ENCODE data around the gene PRSS33.

Gene PRSS33

GRCh38 chr16:2828521-2828840 is 41.1 kb upstream of the PRSS33 start:
- DNase-seq (ENCODE audit: insufficient read length, low spot score) (no peak), FAIRE-seq (no peak)
- TF ChIP-seq POU2F2 (IDR thresholded peaks at IDR 0.05; ENCODE audit: low read depth, low read length) (no peak), POLR2A (IDR thresholded peaks at IDR 0.05; ENCODE audit: low read depth, low read length) (no peak), SPI1 (IDR thresholded peaks at IDR 0.05; ENCODE audit: low read depth, low read length) (no peak), POLR2AphosphoS5 (IDR thresholded peaks at IDR 0.05; ENCODE audit: low read depth, low read length) (no peak)

DNA sequence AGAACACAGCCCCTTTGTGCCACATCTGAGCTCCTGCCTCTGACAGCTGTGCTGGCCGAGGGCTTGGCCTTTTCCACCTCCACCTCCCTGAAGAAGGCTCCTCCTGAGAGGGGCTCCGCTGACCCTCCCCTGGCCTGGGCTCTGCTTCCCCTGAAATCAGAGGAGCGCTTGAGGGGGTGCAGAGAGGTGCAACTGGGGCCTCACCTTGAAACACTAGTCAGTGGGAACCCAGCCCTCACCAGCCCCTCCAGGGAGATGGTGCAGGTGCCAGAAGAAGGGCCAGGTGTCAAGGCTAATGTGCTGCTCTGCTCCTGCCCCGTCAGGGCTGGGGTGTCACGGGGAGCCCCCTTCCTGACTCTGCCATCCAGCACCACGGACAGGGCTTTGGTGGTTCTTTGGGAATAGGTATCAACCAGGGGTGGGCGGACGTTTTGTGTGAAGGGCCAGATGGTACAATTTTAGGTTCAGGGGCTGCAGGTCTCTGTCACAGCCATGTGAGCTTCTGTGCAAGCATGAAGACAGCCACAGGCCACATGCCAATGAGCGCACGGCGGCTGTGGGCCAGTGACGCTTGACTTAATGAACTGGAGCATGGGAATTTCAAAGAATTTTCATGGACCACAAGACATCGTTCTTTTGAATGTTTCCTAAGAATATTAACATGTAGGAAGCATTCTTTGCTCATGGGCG is 40.6 kb upstream of the PRSS33 start:
- DNase-seq (ENCODE audit: insufficient read length, low spot score) (no peak), FAIRE-seq (no peak)
- TF ChIP-seq POLR2A (IDR thresholded peaks at IDR 0.05; ENCODE audit: low read depth, low read length) = no peak
- TF ChIP-seq SPI1 (IDR thresholded peaks at IDR 0.05; ENCODE audit: low read depth, low read length) = no peak
- no peak for TF ChIP-seq POLR2AphosphoS5 (IDR thresholded peaks at IDR 0.05; ENCODE audit: low read depth, low read length)
- no peak for TF ChIP-seq PAX5 (IDR thresholded peaks at IDR 0.05; ENCODE audit: insufficient read depth, low read length, severe bottlenecking)
- TF ChIP-seq POU2F2 (IDR thresholded peaks at IDR 0.05; ENCODE audit: low read depth, low read length) = no peak
- TF ChIP-seq TAF1 (IDR thresholded peaks at IDR 0.05; ENCODE audit: low read depth, low read length) = no peak

- DNase-seq (ENCODE audit: insufficient read length, low spot score) (no peak), FAIRE-seq (no peak)
- TF ChIP-seq TAF1 (IDR thresholded peaks at IDR 0.05; ENCODE audit: low read depth, low read length) = no peak
- no peak for TF ChIP-seq SPI1 (IDR thresholded peaks at IDR 0.05; ENCODE audit: low read depth, low read length)
- TF ChIP-seq POLR2A (IDR thresholded peaks at IDR 0.05; ENCODE audit: low read depth, low read length) = no peak
- no peak for TF ChIP-seq PAX5 (IDR thresholded peaks at IDR 0.05; ENCODE audit: insufficient read depth, low read length, severe bottlenecking)
- TF ChIP-seq POLR2AphosphoS5 (IDR thresholded peaks at IDR 0.05; ENCODE audit: low read depth, low read length) = no peak
- no peak for TF ChIP-seq POU2F2 (IDR thresholded peaks at IDR 0.05; ENCODE audit: low read depth, low read length)
Observed at GRCh38 chr16:2827374-2827791, 40.0 kb upstream of the PRSS33 start.

- TF ChIP-seq SPI1 (IDR thresholded peaks at IDR 0.05; ENCODE audit: low read depth, low read length) (no peak), TAF1 (IDR thresholded peaks at IDR 0.05; ENCODE audit: low read depth, low read length) (no peak), PAX5 (IDR thresholded peaks at IDR 0.05; ENCODE audit: insufficient read depth, low read length, severe bottlenecking) (no peak), POLR2A (IDR thresholded peaks at IDR 0.05; ENCODE audit: low read depth, low read length) (no peak), POU2F2 (IDR thresholded peaks at IDR 0.05; ENCODE audit: low read depth, low read length) (no peak), POLR2AphosphoS5 (IDR thresholded peaks at IDR 0.05; ENCODE audit: low read depth, low read length) (no peak)
- DNase-seq (ENCODE audit: insufficient read length, low spot score) (no peak), FAIRE-seq (no peak)
Observed at GRCh38 chr16:2826591-2827373, 39.4 kb upstream of the PRSS33 start.

DNA sequence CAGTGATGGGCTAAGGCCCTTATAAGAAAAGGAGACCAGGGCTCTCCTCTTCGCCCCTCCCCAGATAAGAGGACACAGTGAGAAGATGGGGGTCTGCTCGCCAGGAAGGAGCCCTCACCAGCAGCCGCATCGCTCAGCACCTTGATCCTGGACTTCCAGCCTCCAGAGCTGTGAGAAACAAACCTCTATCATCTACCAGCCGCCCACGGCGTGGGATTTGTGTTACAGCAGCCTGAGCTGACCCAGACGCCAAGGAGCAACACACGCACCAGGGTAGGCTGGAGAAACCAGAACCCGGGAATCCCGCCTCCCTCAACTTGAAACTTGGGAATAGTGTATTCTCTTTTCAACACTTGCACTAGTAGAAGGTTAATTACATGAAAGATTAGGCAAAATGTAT is 38.5 kb upstream of the PRSS33 start:
- FAIRE-seq (no peak), DNase-seq (ENCODE audit: insufficient read length, low spot score) (no peak)
- TF ChIP-seq POU2F2 (IDR thresholded peaks at IDR 0.05; ENCODE audit: low read depth, low read length) = no peak
- TF ChIP-seq POLR2AphosphoS5 (IDR thresholded peaks at IDR 0.05; ENCODE audit: low read depth, low read length) = no peak
- TF ChIP-seq TAF1 (IDR thresholded peaks at IDR 0.05; ENCODE audit: low read depth, low read length) = no peak
- no peak for TF ChIP-seq SPI1 (IDR thresholded peaks at IDR 0.05; ENCODE audit: low read depth, low read length)
- no peak for TF ChIP-seq PAX5 (IDR thresholded peaks at IDR 0.05; ENCODE audit: insufficient read depth, low read length, severe bottlenecking)
- no peak for TF ChIP-seq POLR2A (IDR thresholded peaks at IDR 0.05; ENCODE audit: low read depth, low read length)

DNA sequence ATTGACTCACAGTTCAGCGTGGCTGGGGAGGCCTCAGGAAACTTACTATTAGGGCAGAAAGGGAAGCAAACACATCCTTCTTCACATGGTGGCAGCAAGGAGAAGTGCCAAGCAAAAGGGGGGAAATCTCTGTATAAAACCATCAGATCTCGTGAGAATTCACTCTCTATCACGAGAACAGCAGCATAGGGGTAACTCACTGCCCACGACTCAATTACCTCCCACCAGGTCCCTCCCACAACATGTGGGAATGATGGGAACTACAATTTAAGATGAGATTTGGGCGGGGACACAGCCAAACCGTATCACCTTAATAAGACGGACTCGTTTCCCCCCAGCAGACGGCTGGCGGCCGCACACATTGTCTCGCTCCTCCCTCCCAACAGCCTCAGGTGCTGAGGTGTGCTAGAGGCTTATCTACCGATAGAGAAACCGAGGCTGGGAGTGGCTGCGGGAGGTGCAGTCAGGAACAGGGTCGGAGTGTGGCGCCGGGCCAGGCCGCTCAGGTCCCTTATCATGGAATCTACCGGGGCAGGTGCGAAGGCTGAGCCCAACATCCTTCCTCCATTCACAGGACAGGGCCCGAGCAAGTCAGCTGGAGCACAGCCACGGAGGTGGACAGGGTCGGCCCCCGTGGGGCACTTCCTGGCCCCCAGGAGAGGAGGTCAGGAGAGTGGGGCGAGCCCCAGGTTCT is 37.8 kb upstream of the PRSS33 start:
- DNase-seq (ENCODE audit: insufficient read length, low spot score) = no peak
- no peak for FAIRE-seq
- TF ChIP-seq POLR2A (IDR thresholded peaks at IDR 0.05; ENCODE audit: low read depth, low read length) (no peak), PAX5 (IDR thresholded peaks at IDR 0.05; ENCODE audit: insufficient read depth, low read length, severe bottlenecking) (no peak), SPI1 (IDR thresholded peaks at IDR 0.05; ENCODE audit: low read depth, low read length) (no peak), POLR2AphosphoS5 (IDR thresholded peaks at IDR 0.05; ENCODE audit: low read depth, low read length) (no peak), POU2F2 (IDR thresholded peaks at IDR 0.05; ENCODE audit: low read depth, low read length) (no peak), TAF1 (IDR thresholded peaks at IDR 0.05; ENCODE audit: low read depth, low read length) (no peak)

DNA sequence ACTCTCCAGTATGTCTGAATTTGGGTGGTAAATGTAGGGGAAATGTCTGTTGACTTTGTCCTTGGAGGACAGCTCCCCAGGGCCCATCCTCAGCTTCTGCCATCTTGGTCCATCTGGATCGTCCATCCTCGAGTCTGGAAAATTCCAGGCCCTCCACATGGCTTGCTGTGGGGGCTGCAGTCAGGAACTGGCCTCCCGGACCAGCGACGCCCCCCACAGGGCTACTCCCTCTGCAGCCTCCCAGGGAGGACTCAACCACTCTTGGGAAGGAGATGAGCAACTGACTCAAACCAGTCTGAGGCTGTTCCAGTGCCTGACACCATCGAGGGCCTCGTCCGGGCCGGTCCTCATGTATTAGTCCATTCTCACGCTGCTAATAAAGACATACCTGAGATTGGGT is 37.3 kb upstream of the PRSS33 start:
- TF ChIP-seq TAF1 (IDR thresholded peaks at IDR 0.05; ENCODE audit: low read depth, low read length) = no peak
- no peak for FAIRE-seq
- no peak for DNase-seq (ENCODE audit: insufficient read length, low spot score)

- no peak for TF ChIP-seq SPI1 (IDR thresholded peaks at IDR 0.05; ENCODE audit: low read depth, low read length)
- no peak for TF ChIP-seq POLR2A (IDR thresholded peaks at IDR 0.05; ENCODE audit: low read depth, low read length)
- FAIRE-seq = no peak
Observed at GRCh38 chr16:2822496-2822895, 35.1 kb upstream of the PRSS33 start.

GRCh38 chr16:2822158-2822495 is 34.8 kb upstream of the PRSS33 start:
- FAIRE-seq (no peak), DNase-seq (ENCODE audit: insufficient read length, low spot score) (no peak)
- no peak for TF ChIP-seq POLR2AphosphoS5 (IDR thresholded peaks at IDR 0.05; ENCODE audit: low read depth, low read length)
- no peak for TF ChIP-seq SPI1 (IDR thresholded peaks at IDR 0.05; ENCODE audit: low read depth, low read length)
- no peak for TF ChIP-seq PAX5 (IDR thresholded peaks at IDR 0.05; ENCODE audit: insufficient read depth, low read length, severe bottlenecking)
- TF ChIP-seq POU2F2 (IDR thresholded peaks at IDR 0.05; ENCODE audit: low read depth, low read length) = no peak
- no peak for TF ChIP-seq POLR2A (IDR thresholded peaks at IDR 0.05; ENCODE audit: low read depth, low read length)
- TF ChIP-seq TAF1 (IDR thresholded peaks at IDR 0.05; ENCODE audit: low read depth, low read length) = no peak

More at GRCh38 chr16:2822496-2822895, 35.1 kb upstream of the PRSS33 start:
- DNase-seq (ENCODE audit: insufficient read length, low spot score) = no peak

All from GM12891 (cell line).